ENCODE results near the gene SNRPD2. TPM values are rescaled to one million over a fixed set of nuclear protein-coding genes. Genes with fewer than 3 reads are reported as not detected.

Gene SNRPD2
- total and polyA plus RNA-seq, 2 of the 8 experiments (the other 6 are each of a cell fraction or from before 2014, with no cell fraction given): 645 to 759 TPM

DNA sequence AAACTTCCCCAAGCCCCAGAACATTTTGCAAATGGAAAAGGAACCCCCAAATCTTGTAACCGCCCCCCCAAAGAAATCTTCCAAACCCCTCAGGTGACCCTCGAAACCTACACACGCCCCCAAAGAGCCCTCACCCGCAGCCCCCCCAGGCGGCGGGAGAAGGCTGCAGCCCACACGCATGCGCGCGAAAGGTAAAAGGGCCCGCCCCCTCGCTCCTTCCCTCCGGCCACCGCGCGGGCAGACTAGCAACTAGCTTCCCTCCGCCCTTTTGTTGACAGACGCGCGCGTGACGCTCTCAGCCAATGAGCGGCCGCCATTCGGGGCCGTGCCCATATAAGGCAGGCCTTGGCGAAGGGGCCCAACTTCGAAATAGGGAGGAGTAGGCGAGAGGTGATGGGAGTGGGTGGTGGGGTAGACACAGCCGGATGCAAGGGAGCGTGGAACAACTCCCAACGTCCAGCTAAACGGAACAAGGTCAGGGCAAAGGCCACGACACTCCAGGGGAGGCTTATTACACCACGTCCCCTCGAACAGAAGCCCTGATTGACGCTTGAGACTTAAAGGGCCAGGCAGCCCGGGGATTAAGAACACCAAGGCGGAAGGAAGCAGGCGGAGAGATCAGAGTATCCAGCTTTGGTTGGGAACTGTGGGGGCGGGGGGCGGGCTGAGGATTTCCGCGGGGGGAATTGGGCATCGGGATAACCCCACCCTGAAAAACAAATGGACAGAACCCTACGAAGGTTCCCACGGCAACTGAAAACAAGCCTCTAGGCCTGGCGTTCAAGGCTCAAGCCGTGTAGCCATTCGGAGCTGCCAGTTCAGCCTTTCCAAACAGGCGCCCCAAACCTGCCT, 25.6 kb upstream of the SNRPD2 start (continued):
- TF ChIP-seq CHD7 (IDR thresholded peaks at IDR 0.05; ENCODE audit: insufficient replicate concordance, low read length) (no peak), POLR2AphosphoS5 (IDR thresholded peaks at IDR 0.05; ENCODE audit: low read depth, low read length) (peak; percentile 82), CBX5 (IDR thresholded peaks at IDR 0.05; ENCODE audit: low read depth, low read length) (no peak), GABPA (IDR thresholded peaks at IDR 0.05; ENCODE audit: borderline replicate concordance, insufficient read depth, low read length) (no peak), NANOG (IDR thresholded peaks at IDR 0.05; ENCODE audit: insufficient read depth, low read depth, low read length, poor library complexity, severe bottlenecking) (no peak), JUND (IDR thresholded peaks at IDR 0.05; ENCODE audit: low read length) (peak; percentile 72), MAFK (IDR thresholded peaks at IDR 0.05; ENCODE audit: low read depth, low read length) (peak; percentile 67), POLR2A (IDR thresholded peaks at IDR 0.05; ENCODE audit: control extremely low read depth in 1 of 2, low read depth in 2 of 2, low read length in 2 of 2) (peak in 1 of 2 experiments; percentile 84; a peak in 2 of 3 replicates), SP1 (IDR thresholded peaks at IDR 0.05; ENCODE audit: low read depth, low read length) (peak; percentile 79; the same call in 1 of the 2 replicates), GTF2F1 (IDR thresholded peaks at IDR 0.05; ENCODE audit: borderline replicate concordance, low read depth, low read length) (no peak)

All from H1 (cell line).